SJSA1 (cell line): ENCODE data around the gene SHTN1. TPM values are rescaled to one million over a fixed set of nuclear protein-coding genes. Genes with fewer than 3 reads are reported as not detected.

Experiments
- DNase-seq, 2 experiments: peaks; one replicate each; pipeline ENCODE4 v3.0.0-alpha.2; 2015 to 2020; ENCODE audit warnings: low spot score in 2 of 2, low read depth in 1 of 2
- H3K27ac ChIP-seq: fragments of 250-450 bp; sonication (Bioruptor Pico); 2 replicates; pipeline ENCODE4 v1.5.1; 2020; ENCODE audit warnings: mild to moderate bottlenecking, moderate library complexity
- H3K27me3 ChIP-seq: fragments of 250-450 bp; sonication (Bioruptor Pico); replicated peaks from 2 replicates; pipeline ENCODE4 v1.5.1; 2020; ENCODE audit warnings: mild to moderate bottlenecking, moderate library complexity
- H3K36me3 ChIP-seq: fragments of 250-450 bp; sonication (Bioruptor Pico); 2 replicates; pipeline ENCODE4 v1.5.1; 2020; ENCODE audit warnings: mild to moderate bottlenecking
- H3K4me1 ChIP-seq: fragments of 250-450 bp; sonication (Bioruptor Pico); replicated peaks from 2 replicates; pipeline ENCODE4 v1.6.1; 2021; ENCODE audit warnings: mild to moderate bottlenecking
- H3K4me3 ChIP-seq: fragments of 250-450 bp; sonication (Bioruptor Pico); 2 replicates; pipeline ENCODE4 v1.5.1; 2020; ENCODE audit warnings: mild to moderate bottlenecking
- H3K9me3 ChIP-seq: fragments of 250-450 bp; sonication (Bioruptor Pico); replicated peaks from 2 replicates; pipeline ENCODE4 v1.5.1; 2020; ENCODE audit warnings: mild to moderate bottlenecking
- total RNA-seq: library from RNA; depleted of rRNA; stranded (reverse); fragments of >200 nt; shearing (Covaris generic); gene quantifications from 2 replicates; pipeline ENCODE4 v1.2.3, GENCODE V29; 2014

The SHTN1 gene
- total RNA-seq, 1 experiment from 2014 or later: 6.5 TPM

DNA sequence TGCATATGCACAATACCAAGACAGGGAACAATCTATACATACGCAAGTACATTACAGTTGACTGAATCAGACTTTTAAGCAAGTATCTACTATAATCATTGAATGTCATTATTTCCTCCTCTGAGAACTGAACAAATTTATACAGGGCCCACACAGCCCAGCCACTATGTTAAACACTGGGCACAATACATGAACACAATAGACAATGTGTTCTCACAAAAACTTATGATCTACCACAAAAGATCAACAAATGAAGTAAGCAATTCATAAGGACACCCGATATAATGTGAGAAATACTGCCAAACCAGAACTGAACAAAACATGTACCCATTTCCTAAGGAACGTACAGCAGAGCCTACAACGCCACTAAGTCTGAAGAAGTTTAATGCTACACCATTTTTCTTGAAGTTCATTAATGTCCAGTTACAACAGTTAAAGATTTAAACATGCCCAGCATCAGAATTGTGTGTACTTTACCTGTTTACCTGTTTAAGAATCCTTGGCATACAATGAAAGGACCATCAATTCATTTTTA lies 31.5 kb downstream of the SHTN1 start:
- H3K27ac ChIP-seq: peak overlapping the region; percentile 43
- no peaks in the 10 kb centered on the region for H3K27me3 ChIP-seq

DNA sequence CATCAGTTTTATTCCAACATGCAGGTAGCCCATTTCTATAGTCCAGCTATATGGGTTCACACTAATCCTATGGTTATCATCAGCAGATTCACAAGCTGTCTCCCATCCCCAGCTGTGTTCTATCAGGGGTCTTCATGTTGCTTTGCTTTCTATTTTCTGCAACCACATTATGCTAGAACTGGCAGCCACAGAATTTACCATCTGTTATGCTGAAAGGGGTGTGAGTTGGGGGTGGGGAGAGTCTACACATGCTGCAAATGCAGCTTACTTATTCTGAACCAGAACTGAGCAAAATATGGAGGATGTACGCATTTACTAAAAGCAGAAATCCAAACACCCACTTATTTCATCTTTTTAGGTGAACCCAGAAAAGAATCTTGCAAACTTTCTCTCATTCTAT lies 32.9 kb downstream of the SHTN1 start:
- Histone ChIP-seq H3K4me3 (no peak overlapping the region), H3K4me1 (peaks cover 37% of the 10 kb centered on the region), H3K9me3 (no peaks in the 10 kb centered on the region), H3K27ac (no peak overlapping the region), H3K27me3 (no peaks in the 10 kb centered on the region), H3K36me3 (peaks cover 10% of the 10 kb centered on the region)
- no peak for DNase-seq

More for the DNA sequence above, 31.5 kb downstream of the SHTN1 start:
- peaks cover 17% of the 10 kb centered on the region for H3K36me3 ChIP-seq
- peaks cover 37% of the 10 kb centered on the region for H3K4me1 ChIP-seq
- DNase-seq: peak in 1 of 2 experiments; percentile 8
- H3K9me3 ChIP-seq: no peaks in the 10 kb centered on the region
- H3K4me3 ChIP-seq: no peak overlapping the region

DNA sequence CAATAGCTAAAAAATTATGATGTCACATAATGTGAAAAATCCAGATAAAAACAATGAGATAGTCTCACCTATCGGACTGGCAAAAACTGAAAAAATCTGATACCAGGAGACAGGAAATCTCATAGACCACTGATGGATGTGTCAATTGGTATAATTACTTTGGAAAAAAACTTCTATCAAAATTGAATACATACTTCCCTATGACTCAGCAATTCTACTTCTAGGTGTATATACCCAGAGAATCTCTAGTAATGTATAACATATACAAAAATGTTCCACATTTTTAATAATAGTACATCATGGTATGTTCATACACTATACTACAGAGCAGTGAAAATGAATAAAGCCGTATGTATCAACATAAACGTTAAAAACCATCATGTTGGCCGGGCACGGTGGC lies 34.9 kb downstream of the SHTN1 start:
- no peak for DNase-seq
- Histone ChIP-seq H3K4me3 (no peak overlapping the region), H3K4me1 (peaks cover 22% of the 10 kb centered on the region), H3K9me3 (no peaks in the 10 kb centered on the region), H3K27me3 (no peaks in the 10 kb centered on the region), H3K27ac (no peak overlapping the region), H3K36me3 (peaks cover 14% of the 10 kb centered on the region)

DNA sequence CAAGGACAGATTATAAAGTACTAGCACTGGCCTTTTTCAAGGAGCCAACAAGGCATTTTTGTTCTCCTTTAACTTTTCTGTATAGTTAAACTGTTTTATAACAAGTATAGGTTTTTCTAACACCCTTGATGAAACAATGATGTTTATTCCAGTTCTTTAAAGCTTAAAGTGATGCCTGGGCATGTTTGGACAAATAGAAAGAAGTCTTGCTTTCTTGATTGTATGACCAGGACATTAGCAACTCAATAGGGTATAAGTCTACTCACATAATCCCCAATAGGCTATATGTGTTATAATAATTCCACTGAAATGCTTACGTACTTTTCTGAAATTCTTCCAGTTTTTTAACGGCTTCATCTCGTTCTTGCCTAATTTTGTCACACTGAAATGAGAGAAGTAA lies 36.7 kb downstream of the SHTN1 start:
- Histone ChIP-seq H3K27me3 (no peaks in the 10 kb centered on the region), H3K9me3 (no peaks in the 10 kb centered on the region), H3K4me3 (no peak overlapping the region), H3K27ac (no peak overlapping the region), H3K36me3 (peaks cover 14% of the 10 kb centered on the region), H3K4me1 (peaks cover 5% of the 10 kb centered on the region)
- DNase-seq: no peak

DNA sequence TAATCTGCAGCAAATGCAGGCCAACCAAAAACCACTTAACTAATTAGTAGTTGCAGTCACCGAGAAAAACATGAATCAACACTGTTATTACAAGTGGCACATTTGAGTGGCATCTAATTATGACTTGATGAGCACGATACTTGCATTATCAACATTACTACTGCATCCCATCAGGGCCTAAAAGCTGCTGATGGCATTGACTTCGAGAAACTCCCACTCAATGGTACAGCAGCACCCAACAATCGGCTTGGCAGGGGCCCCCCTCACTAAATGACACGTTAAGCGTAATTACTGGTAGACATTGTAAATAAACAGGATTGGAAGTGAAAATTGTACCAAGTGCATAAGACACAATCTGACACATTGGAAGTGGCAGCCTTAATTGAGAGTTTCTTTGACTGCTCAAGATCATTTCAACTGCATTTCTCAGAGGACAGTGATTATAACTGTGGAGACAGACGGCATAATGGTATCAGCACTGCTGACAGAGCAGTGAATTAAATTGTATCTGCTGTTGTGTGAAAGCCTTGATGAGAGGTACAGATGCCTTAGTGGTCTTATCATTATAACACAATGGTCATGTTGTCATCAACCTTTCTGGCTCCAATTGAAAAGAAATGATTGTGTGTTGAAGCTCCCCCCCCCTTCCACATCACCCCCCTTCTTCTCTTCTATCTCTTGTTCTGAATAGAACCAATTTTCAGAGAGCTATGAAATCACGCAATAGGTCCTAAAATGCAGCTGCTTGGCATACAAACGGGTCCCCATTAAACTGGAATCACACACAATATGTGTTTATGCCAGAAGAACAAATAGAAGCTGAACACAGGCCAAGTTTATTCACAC lies 43.4 kb downstream of the SHTN1 start:
- peaks cover 7% of the 10 kb centered on the region for H3K36me3 ChIP-seq
- H3K27me3 ChIP-seq: no peaks in the 10 kb centered on the region
- DNase-seq: peak in 1 of 2 experiments; percentile 8
- no peak overlapping the region for H3K4me3 ChIP-seq
- H3K9me3 ChIP-seq: no peaks in the 10 kb centered on the region
- peak overlapping the region; percentile 14 for H3K27ac ChIP-seq
- H3K4me1 ChIP-seq: peaks cover 13% of the 10 kb centered on the region

DNA sequence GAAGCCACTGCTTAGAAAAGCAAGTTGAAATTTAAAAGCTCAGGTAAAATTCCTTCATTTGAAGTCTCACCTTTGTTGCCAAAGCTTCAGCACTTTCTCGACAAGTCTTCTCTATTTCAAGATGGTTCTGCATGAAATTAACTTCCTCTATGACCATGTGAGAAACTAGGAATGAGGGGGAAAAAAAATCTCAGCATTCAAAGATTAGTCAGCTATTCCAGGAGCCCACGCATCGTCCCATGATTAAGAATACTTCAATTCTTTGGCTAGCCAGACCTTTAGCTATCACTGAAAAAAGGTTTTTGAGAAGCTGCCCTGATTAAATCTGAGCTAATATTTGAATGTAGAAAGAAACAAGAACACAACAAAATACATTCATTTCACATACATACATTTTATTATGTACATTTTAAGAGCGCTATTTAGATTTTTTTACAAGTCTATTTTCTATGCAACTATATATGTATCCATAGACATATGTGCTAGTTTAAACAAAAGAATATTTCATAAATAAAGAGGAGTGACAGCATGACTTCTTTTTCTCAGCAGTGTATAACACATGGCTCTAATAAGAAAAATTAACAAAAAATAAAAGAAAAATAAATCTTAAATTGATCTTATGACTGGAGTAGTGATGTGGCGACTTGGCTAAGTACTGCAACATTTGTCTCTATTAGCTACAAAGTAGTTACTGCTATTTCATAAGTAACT lies 44.8 kb downstream of the SHTN1 start:
- Histone ChIP-seq H3K9me3 (no peaks in the 10 kb centered on the region), H3K27ac (no peak overlapping the region), H3K36me3 (no peaks in the 10 kb centered on the region), H3K27me3 (no peaks in the 10 kb centered on the region), H3K4me1 (peaks cover 13% of the 10 kb centered on the region), H3K4me3 (no peak overlapping the region)
- no peak for DNase-seq

DNA sequence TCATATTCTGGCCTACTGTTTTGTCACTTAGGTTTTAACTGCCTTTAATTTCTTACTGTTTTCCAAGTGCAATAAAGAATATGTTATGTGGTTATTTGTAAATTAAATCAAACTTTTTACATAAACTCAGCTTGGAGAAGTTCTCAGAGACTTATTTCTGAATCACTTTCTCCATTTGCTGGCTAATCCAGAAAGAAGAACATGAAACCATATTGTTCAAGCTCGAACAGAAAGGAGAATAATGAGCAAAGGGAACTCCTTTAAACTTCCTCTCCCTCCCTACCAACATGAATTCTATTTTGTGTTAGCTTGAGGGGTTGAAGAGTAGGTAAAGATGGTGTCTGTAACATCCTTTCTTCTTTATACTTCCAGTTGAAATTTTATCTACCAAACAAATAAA lies 52.3 kb downstream of the SHTN1 start:
- no peaks in the 10 kb centered on the region for H3K27me3 ChIP-seq
- H3K36me3 ChIP-seq: peaks cover 21% of the 10 kb centered on the region
- DNase-seq: no peak
- peaks cover 10% of the 10 kb centered on the region for H3K4me1 ChIP-seq
- H3K9me3 ChIP-seq: no peaks in the 10 kb centered on the region
- H3K4me3 ChIP-seq: no peak overlapping the region
- H3K27ac ChIP-seq: no peak overlapping the region

DNA sequence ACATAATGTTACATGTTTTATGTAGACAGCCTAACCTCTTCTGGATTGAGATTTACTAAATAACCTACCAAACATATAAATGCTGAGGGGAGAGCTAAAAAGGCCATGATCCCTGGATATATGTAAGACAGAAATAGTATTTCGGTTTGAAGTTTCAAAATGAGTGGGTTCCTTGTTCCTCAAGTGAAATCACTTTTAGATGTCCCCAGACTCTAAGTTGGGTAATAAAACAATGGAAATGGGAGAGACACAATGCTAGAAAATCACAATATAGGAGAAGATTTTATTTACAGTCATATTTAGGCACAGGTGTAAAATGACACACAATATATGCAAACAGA lies 56.5 kb downstream of the SHTN1 start:
- H3K4me1 ChIP-seq: peaks cover 21% of the 10 kb centered on the region
- H3K27me3 ChIP-seq: no peaks in the 10 kb centered on the region
- H3K27ac ChIP-seq: peak overlapping the region; percentile 97
- DNase-seq: no peak
- no peak overlapping the region for H3K4me3 ChIP-seq
- peaks cover 28% of the 10 kb centered on the region for H3K36me3 ChIP-seq
- H3K9me3 ChIP-seq: no peaks in the 10 kb centered on the region

DNA sequence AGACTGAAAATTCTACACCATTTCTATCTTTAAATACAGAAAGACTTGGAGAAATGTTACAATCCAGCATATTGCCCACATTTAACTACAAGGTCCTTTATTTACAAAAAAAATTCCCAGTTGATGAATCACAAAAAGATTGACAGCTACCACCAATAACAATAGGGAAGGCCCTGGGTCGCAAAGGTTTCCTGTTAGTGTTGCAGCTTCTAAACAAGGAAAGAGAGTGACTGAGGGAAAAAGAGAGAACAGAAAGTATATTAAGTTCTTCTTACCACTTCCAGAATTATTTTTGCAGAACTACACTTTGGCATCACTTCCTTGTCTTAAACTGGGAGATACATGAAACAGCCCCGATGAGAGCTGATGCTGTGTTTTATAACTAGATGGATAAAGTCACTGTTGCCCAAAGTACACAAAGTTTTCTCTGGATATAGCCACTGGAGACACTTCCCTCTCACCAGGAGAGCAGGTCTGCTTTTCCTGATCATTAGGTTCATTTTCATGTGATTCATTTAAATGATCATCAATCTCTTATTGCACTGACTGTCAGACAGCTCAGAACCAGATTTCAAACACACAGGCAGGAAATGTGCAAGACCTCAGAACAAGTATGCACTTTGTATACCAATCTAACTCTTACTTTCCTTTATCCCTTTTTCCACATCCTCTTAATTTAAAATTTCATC lies 57.0 kb downstream of the SHTN1 start:
- Histone ChIP-seq H3K4me1 (peaks cover 21% of the 10 kb centered on the region), H3K27ac (peak overlapping the region; percentile 97), H3K36me3 (peaks cover 30% of the 10 kb centered on the region), H3K4me3 (no peak overlapping the region), H3K27me3 (no peaks in the 10 kb centered on the region), H3K9me3 (no peaks in the 10 kb centered on the region)
- DNase-seq: peak; percentile 68 to 84

DNA sequence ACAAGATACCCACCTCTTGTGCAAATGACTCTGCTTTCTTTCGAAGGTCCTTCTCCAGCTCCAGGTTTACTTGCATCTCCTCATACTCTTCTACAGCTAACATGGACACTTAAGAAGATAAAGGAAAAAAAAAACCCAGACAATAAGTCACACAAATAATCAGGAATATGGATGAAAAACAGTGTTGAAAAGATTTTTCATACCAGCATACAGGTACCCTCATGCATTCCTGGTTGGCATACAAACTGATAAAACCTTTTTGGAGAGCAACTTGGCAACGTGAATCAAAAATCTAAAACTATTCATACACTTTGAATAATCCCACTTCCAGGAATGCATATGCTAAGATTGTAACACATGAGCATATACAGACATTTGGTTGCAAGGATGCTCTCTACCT lies 60.1 kb downstream of the SHTN1 start:
- Histone ChIP-seq H3K4me1 (peaks cover 21% of the 10 kb centered on the region), H3K4me3 (no peak overlapping the region), H3K27me3 (no peaks in the 10 kb centered on the region), H3K27ac (no peak overlapping the region), H3K9me3 (no peaks in the 10 kb centered on the region), H3K36me3 (peaks cover 35% of the 10 kb centered on the region)
- DNase-seq: no peak

DNA sequence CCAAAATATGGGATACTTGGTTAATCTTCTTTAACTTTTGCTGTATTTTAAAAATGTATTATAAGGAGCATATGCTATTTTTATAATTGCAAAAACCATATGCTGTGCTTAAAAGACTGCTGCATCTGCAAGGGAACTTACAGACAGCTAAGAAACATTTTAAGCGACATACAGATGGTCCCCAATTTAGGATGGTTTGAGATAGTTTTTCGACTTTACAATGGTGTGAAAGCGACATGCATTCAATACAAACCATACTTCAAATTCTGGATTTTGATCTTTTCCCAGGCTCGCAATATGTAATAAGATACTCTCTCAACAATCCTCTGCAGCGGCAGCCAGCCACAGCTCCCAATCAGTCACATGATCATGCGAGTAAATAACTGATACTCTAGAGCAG lies 73.2 kb downstream of the SHTN1 start:
- Histone ChIP-seq H3K36me3 (peaks cover 27% of the 10 kb centered on the region), H3K27ac (no peak overlapping the region), H3K4me3 (no peak overlapping the region), H3K27me3 (no peaks in the 10 kb centered on the region), H3K9me3 (no peaks in the 10 kb centered on the region), H3K4me1 (no peaks in the 10 kb centered on the region)
- DNase-seq: no peak

DNA sequence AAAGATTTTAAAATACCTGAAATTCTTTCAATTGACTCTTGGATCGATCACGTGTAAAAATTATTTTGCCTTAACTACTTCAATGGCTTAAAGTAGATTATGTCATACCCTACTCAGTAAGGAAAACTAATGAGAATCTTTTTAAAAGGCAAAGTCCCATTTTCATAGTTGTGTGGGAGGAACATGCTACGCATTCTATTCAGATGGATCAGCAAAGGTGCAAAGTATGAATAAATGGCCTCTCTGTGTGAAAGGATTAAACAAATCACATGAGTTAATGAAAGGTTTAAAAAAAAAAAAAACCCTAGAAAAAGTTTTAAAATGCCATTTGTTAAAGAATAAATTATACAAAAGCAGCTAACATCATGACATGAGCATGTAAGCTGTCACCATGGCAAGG lies 78.6 kb downstream of the SHTN1 start:
- no peaks in the 10 kb centered on the region for H3K27me3 ChIP-seq
- no peak overlapping the region for H3K4me3 ChIP-seq
- H3K36me3 ChIP-seq: peaks cover 22% of the 10 kb centered on the region
- no peak for DNase-seq
- H3K4me1 ChIP-seq: no peaks in the 10 kb centered on the region
- no peak overlapping the region for H3K27ac ChIP-seq
- no peaks in the 10 kb centered on the region for H3K9me3 ChIP-seq

DNA sequence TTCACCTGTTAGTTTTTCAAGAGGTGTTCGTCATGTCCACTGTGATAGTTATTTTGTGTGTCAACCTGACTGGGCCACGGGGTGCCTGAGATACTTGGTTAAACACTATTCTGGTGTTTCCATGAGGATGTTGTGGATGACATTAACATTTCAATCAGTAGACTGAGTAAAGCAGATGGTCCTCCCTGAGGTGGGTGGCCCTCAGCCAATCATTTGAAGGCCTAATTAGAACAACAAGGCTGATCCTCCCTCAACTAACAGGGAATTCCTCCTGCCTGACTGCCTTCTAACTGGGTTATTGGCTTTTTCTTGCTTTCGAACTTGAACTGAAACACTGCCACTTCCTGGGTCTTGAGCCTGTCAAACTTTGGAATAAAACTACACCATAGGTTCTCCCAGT lies 79.9 kb downstream of the SHTN1 start:
- no peaks in the 10 kb centered on the region for H3K9me3 ChIP-seq
- H3K36me3 ChIP-seq: peaks cover 29% of the 10 kb centered on the region
- H3K27me3 ChIP-seq: no peaks in the 10 kb centered on the region
- H3K4me1 ChIP-seq: no peaks in the 10 kb centered on the region
- no peak for DNase-seq
- no peak overlapping the region for H3K4me3 ChIP-seq
- no peak overlapping the region for H3K27ac ChIP-seq

DNA sequence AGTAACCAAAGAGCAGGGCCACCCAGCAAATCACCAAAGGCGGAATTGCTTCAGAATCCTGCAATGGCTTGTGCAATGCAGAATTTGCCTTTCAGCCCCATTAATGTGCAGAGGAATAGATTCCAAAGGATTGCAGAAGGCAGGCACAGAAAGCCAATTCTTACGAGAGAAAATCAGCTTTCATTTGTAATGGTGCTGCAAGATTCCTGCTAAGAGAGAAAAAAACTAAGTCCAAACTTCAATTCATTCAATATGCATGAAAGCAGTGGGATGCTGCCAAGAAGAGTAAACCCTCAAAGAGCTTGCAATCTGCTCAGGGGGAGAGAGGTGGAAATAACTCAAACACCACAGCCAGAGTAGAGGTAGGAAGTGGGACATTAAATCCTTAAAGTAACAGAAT lies 85.3 kb downstream of the SHTN1 start:
- no peak overlapping the region for H3K27ac ChIP-seq
- H3K4me1 ChIP-seq: no peaks in the 10 kb centered on the region
- no peak for DNase-seq
- no peaks in the 10 kb centered on the region for H3K9me3 ChIP-seq
- no peak overlapping the region for H3K4me3 ChIP-seq
- H3K36me3 ChIP-seq: peaks cover 34% of the 10 kb centered on the region
- no peaks in the 10 kb centered on the region for H3K27me3 ChIP-seq
